ENCODE results near the gene HLA-DQA2.

DNA sequence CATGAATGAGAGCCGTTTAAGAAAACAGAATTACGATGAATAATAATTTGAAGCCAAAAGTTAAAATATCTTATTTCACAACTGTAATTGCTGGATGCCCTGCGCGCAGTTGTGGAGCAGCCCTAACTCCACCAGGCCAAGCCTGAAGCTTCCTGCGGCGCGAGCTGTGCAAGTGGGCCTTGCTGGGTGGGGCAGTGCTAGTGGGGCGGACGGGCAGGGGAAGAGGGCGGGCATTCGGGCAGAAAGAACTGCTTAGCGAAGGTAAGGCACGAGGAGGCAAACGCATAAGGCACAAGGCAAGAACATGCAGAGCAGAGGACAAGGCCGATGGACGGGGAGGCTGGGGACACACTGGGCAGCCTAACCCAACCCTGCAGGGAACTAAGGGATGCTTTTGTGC lies 19.9 kb downstream of the HLA-DQA2 start:
- TF ChIP-seq CTCF (conservative IDR thresholded peaks at IDR 0.05; ENCODE audit: low read depth in 2 of 2) = no peak
- TF ChIP-seq EZH2phosphoT487 (IDR thresholded peaks at IDR 0.05; ENCODE audit: unreplicated experiment) = no peak
- TF ChIP-seq EZH2 (IDR thresholded peaks at IDR 0.05; ENCODE audit: low read depth, unreplicated experiment) = no peak
- TF ChIP-seq POLR2AphosphoS5 (IDR thresholded peaks at IDR 0.05; ENCODE audit: low read depth) = no peak
- TF ChIP-seq ZNF331 (CRISPR knock-in tag; IDR thresholded peaks at IDR 0.05; ENCODE audit: low read depth) = no peak
- TF ChIP-seq REST (IDR thresholded peaks at IDR 0.05; ENCODE audit: unreplicated experiment) = no peak
- no peak for TF ChIP-seq NANOG (IDR thresholded peaks at IDR 0.05; ENCODE audit: borderline replicate concordance)
- no peak for TF ChIP-seq ZNF114 (CRISPR knock-in tag; IDR thresholded peaks at IDR 0.05)
- no peak for TF ChIP-seq JUNB (IDR thresholded peaks at IDR 0.05; ENCODE audit: unreplicated experiment)

Measured in GM23338 (cell line).